GM21737 (cell line): ENCODE data around the gene CLK3.
A peak's percentile ranks its signal among the peaks of the same experiment; 100 is the strongest.
"Not testable (repeated sequence)": the region's sequence is repeated elsewhere in the genome, so short reads cannot be mapped to it uniquely, and the experiment has no call there.

Experiments
- ATAC-seq: cut with Tn5 transposase; IDR thresholded peaks from one replicate; pipeline ENCODE4 v1.9.1; 2021; ENCODE audit warnings: mild to moderate bottlenecking, moderate library complexity; ENCODE audit not compliant: unreplicated experiment

The CLK3 gene

GRCh38 chr15:74615508-74616365, at the start of gene CLK3:
TSS of gene CLK3 (plus strand) at chr15:74615836. CDS start at chr15:74619197, 3,361 bp downstream.
- peak; percentile 80 for ATAC-seq

- ATAC-seq: no peak
Observed at GRCh38 chr15:74568594-74568993, 47.0 kb upstream of the CLK3 start.

- ATAC-seq: no peak
Observed at GRCh38 chr15:74569731-74570070, 45.9 kb upstream of the CLK3 start.

GRCh38 chr15:74571191-74571590, 44.4 kb upstream of the CLK3 start:
- ATAC-seq: no peak

- ATAC-seq: no peak
Observed at GRCh38 chr15:74573987-74574386, 41.6 kb upstream of the CLK3 start.

GRCh38 chr15:74578496-74578994, 37.1 kb upstream of the CLK3 start:
- ATAC-seq: no peak

- ATAC-seq: no peak
Observed at GRCh38 chr15:74579001-74579400, 36.6 kb upstream of the CLK3 start.

- ATAC-seq: no peak
Observed at GRCh38 chr15:74580538-74581350, 34.9 kb upstream of the CLK3 start.

- no peak for ATAC-seq
Observed at GRCh38 chr15:74584204-74584603, 31.4 kb upstream of the CLK3 start.

GRCh38 chr15:74584779-74585178, 30.9 kb upstream of the CLK3 start:
- ATAC-seq: no peak

- no peak for ATAC-seq
Observed at GRCh38 chr15:74585191-74585590, 30.4 kb upstream of the CLK3 start.

GRCh38 chr15:74585857-74586256, 29.8 kb upstream of the CLK3 start:
- no peak for ATAC-seq

GRCh38 chr15:74589826-74590225, 25.8 kb upstream of the CLK3 start:
- no peak for ATAC-seq

GRCh38 chr15:74592222-74592621, 23.4 kb upstream of the CLK3 start:
- ATAC-seq: no peak

GRCh38 chr15:74593122-74593521, 22.5 kb upstream of the CLK3 start:
- no peak for ATAC-seq

- ATAC-seq: no peak
Observed at GRCh38 chr15:74594455-74594854, 21.2 kb upstream of the CLK3 start.

- ATAC-seq: no peak
Observed at GRCh38 chr15:74595271-74595670, 20.4 kb upstream of the CLK3 start.

GRCh38 chr15:74596736-74597135, 18.9 kb upstream of the CLK3 start:
- not testable (repeated sequence) for ATAC-seq

GRCh38 chr15:74597146-74597705, 18.4 kb upstream of the CLK3 start:
- not testable (repeated sequence) for ATAC-seq

- ATAC-seq: peak; percentile 85
Observed at GRCh38 chr15:74598126-74598842, 17.4 kb upstream of the CLK3 start.

GRCh38 chr15:74599156-74599555, 16.5 kb upstream of the CLK3 start:
- no peak for ATAC-seq
